ENCODE measurements around the gene PHF2. TPM values are rescaled to one million over a fixed set of nuclear protein-coding genes. Genes with fewer than 3 reads are reported as not detected.

PHF2 gene
- total and polyA plus RNA-seq, 9 donors: 21.3 to 45.8 (median 36.6) TPM

DNA sequence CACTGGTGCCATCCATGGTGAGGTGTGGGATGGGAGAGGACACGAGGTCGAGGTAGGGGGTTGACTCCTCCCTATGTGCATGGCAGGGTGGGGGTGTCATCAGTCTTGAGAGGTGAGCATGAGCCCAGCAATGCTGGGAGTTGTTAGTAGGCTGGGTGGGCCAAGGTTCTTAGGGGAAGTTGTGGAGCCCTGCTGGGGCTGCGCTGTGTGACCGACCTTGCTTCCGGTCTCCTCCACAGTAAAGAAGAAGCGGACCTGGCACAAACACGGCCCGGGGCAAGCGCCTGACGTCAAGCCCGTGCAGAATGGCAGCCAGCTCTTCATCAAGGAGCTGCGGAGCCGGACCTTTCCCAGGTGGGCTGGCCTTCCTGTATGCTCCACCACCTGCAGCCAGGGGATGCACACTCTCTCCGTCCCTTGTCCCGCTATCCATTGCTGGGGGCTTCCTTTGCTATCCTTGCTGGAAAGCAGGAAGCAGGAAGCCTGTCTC lies 59.8 kb downstream of the PHF2 start:
- Histone ChIP-seq H3K4me3 (ENCODE audit: low read length) (no peak overlapping the region), H3K27ac (ENCODE audit: low read length) (no peak overlapping the region), H3K9me3 (replicated peaks; ENCODE audit: control insufficient read depth, low read depth, low read length) (peaks cover 5% of the 10 kb centered on the region), H3K27me3 (ENCODE audit: control insufficient read depth, insufficient read depth, low read length) (no peaks in the 10 kb centered on the region), H3K36me3 (ENCODE audit: control insufficient read depth, insufficient read depth, low read length) (peaks cover 67% of the 10 kb centered on the region), H3K4me1 (ENCODE audit: control insufficient read depth, insufficient read depth, low read length) (no peaks in the 10 kb centered on the region)
- WGBS (ENCODE audit: insufficient coverage): 92% methylated on average over 15 of the region's 15 CpGs
- DNase-seq: no peak

- Histone ChIP-seq H3K4me1 (ENCODE audit: control insufficient read depth, insufficient read depth, low read length) (no peaks in the 10 kb centered on the region), H3K36me3 (ENCODE audit: control insufficient read depth, insufficient read depth, low read length) (peaks cover 65% of the 10 kb centered on the region), H3K4me3 (ENCODE audit: low read length) (no peak overlapping the region), H3K27ac (ENCODE audit: low read length) (no peak overlapping the region), H3K9me3 (replicated peaks; ENCODE audit: control insufficient read depth, low read depth, low read length) (peaks cover 5% of the 10 kb centered on the region), H3K27me3 (ENCODE audit: control insufficient read depth, insufficient read depth, low read length) (no peaks in the 10 kb centered on the region)
- no peak for DNase-seq
- WGBS (ENCODE audit: insufficient coverage): 84% methylated on average over 4 of the region's 5 CpGs
Measured at GRCh38 chr9:93636667-93637066, 60.3 kb downstream of the PHF2 start.

DNA sequence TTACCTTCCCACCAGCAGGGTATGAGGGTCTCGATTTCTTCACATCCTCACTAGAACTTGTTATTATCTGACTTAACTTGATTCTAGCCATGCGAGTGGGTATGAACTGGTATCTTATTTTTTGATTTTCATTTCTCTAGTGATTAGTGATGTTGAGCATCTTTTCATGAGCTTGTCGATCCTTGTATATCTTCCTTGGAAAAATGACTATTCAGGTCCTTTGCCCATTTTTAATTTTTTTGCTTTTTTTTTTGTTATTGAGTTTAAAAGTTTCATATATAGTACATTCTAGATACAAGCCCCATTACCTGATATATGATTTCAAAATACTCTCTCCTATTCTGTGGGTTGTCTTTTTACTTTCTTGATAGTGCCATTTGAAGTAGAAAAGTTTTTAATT lies 61.5 kb downstream of the PHF2 start:
- DNase-seq: no peak
- H3K36me3 ChIP-seq (ENCODE audit: control insufficient read depth, insufficient read depth, low read length): peaks cover 55% of the 10 kb centered on the region
- H3K27me3 ChIP-seq (ENCODE audit: control insufficient read depth, insufficient read depth, low read length): no peaks in the 10 kb centered on the region
- H3K4me1 ChIP-seq (ENCODE audit: control insufficient read depth, insufficient read depth, low read length): peaks cover under 1% of the 10 kb centered on the region
- WGBS (ENCODE audit: insufficient coverage): no CpG with 5 or more reads among the region's 3 CpGs
- H3K27ac ChIP-seq (ENCODE audit: low read length): no peak overlapping the region
- H3K4me3 ChIP-seq (ENCODE audit: low read length): no peak overlapping the region
- peaks cover 5% of the 10 kb centered on the region for H3K9me3 ChIP-seq (replicated peaks; ENCODE audit: control insufficient read depth, low read depth, low read length)

DNA sequence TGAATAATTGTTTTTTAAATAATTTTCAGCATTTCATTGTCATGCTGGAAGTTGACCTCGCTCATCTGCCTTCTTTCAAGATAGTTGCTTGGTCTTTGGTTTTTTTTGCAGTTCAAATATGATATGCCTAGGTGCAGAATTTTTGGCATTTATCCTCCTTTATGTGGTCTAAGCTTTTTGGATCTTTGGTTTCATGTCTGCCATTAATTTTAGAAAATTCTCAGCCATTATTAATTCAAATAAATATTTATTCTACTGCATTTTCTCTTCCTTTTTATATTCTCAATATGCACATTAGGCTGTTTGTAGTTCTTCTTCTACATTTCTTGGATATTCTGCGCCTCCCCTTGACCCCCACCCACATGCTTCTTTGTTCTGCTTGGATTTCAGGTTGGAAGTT lies 63.6 kb downstream of the PHF2 start:
- Histone ChIP-seq H3K9me3 (replicated peaks; ENCODE audit: control insufficient read depth, low read depth, low read length) (peaks cover 5% of the 10 kb centered on the region), H3K27ac (ENCODE audit: low read length) (no peak overlapping the region), H3K4me3 (ENCODE audit: low read length) (no peak overlapping the region), H3K4me1 (ENCODE audit: control insufficient read depth, insufficient read depth, low read length) (peaks cover 14% of the 10 kb centered on the region), H3K27me3 (ENCODE audit: control insufficient read depth, insufficient read depth, low read length) (no peaks in the 10 kb centered on the region), H3K36me3 (ENCODE audit: control insufficient read depth, insufficient read depth, low read length) (peaks cover 45% of the 10 kb centered on the region)
- WGBS (ENCODE audit: insufficient coverage): no CpG with 5 or more reads among the region's 2 CpGs
- no peak for DNase-seq

DNA sequence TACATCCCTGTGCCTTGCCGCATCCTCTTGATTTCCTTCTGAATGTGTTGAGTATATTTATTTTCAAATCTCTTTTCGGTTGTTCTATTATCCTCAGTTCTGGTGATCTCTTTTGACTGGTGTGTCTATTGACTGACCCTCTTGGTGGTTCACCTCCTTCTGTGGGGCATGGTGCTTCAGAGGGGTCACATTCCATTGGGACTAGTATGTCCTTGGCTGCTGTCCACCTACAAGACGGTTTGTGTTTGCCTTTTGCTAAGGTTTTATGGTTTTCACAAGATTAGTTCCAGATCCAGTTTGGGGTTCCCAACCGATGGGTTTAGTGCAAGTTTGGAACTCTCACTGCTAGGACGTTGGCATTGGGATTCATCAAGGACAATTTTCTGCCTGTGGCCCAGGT lies 66.6 kb downstream of the PHF2 start:
- no peak overlapping the region for H3K4me3 ChIP-seq (ENCODE audit: low read length)
- H3K9me3 ChIP-seq (replicated peaks; ENCODE audit: control insufficient read depth, low read depth, low read length): no peaks in the 10 kb centered on the region
- DNase-seq: no peak
- H3K4me1 ChIP-seq (ENCODE audit: control insufficient read depth, insufficient read depth, low read length): peaks cover 14% of the 10 kb centered on the region
- H3K36me3 ChIP-seq (ENCODE audit: control insufficient read depth, insufficient read depth, low read length): peaks cover 41% of the 10 kb centered on the region
- H3K27me3 ChIP-seq (ENCODE audit: control insufficient read depth, insufficient read depth, low read length): no peaks in the 10 kb centered on the region
- H3K27ac ChIP-seq (ENCODE audit: low read length): no peak overlapping the region
- 60% methylated on average over 3 of the region's 5 CpGs for WGBS (ENCODE audit: insufficient coverage)

- H3K9me3 ChIP-seq (replicated peaks; ENCODE audit: control insufficient read depth, low read depth, low read length): no peaks in the 10 kb centered on the region
- H3K36me3 ChIP-seq (ENCODE audit: control insufficient read depth, insufficient read depth, low read length): peaks cover 48% of the 10 kb centered on the region
- 76% methylated on average over 12 of the region's 12 CpGs for WGBS (ENCODE audit: insufficient coverage)
- no peaks in the 10 kb centered on the region for H3K27me3 ChIP-seq (ENCODE audit: control insufficient read depth, insufficient read depth, low read length)
- peaks cover 14% of the 10 kb centered on the region for H3K4me1 ChIP-seq (ENCODE audit: control insufficient read depth, insufficient read depth, low read length)
- H3K27ac ChIP-seq (ENCODE audit: low read length): peak overlapping the region; percentile 31
- H3K4me3 ChIP-seq (ENCODE audit: low read length): no peak overlapping the region
- peak; percentile 77 for DNase-seq
Measured at GRCh38 chr9:93644397-93645088, 68.2 kb downstream of the PHF2 start.

DNA sequence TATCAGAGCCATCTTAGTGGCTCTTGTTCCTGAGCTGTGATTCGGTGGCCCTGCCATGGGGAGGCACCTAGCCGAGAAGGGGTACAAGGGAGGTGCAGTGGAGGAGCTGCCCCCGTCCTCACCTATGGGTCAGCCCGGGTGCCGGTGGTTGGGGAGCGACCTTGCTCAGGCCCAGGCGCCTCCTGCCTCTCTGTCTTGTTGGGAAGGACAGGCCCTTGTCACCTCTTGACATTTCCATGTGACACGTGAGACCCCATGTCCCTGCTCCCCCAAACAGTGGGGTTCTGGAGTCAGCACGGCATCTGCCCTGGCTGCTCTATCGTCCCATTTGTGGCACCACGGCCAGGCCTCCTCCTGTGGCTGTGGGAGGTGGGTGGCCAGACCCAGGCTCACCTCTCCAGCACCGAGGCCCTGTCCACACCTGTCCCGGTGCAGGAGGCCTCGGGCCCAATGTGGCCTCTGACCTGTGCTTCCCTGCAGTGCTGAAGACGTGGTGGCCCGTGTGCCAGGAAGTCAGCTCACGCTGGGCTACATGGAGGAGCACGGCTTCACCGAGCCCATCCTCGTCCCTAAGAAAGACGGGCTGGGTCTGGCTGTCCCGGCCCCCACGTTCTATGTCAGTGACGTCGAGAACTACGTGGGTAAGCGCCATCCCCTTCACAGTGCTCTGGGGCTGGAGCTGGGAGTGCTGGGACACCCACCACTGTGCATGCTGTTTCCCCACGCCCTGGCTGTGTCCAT lies 68.9 kb downstream of the PHF2 start:
- no peaks in the 10 kb centered on the region for H3K9me3 ChIP-seq (replicated peaks; ENCODE audit: control insufficient read depth, low read depth, low read length)
- peaks cover 53% of the 10 kb centered on the region for H3K36me3 ChIP-seq (ENCODE audit: control insufficient read depth, insufficient read depth, low read length)
- WGBS (ENCODE audit: insufficient coverage): 92% methylated on average over 26 of the region's 28 CpGs
- H3K4me1 ChIP-seq (ENCODE audit: control insufficient read depth, insufficient read depth, low read length): peaks cover 14% of the 10 kb centered on the region
- H3K4me3 ChIP-seq (ENCODE audit: low read length): no peak overlapping the region
- no peak for DNase-seq
- H3K27ac ChIP-seq (ENCODE audit: low read length): no peak overlapping the region
- no peaks in the 10 kb centered on the region for H3K27me3 ChIP-seq (ENCODE audit: control insufficient read depth, insufficient read depth, low read length)

- Histone ChIP-seq H3K4me1 (ENCODE audit: control insufficient read depth, insufficient read depth, low read length) (peaks cover 14% of the 10 kb centered on the region), H3K36me3 (ENCODE audit: control insufficient read depth, insufficient read depth, low read length) (peaks cover 60% of the 10 kb centered on the region), H3K27ac (ENCODE audit: low read length) (no peak overlapping the region), H3K4me3 (ENCODE audit: low read length) (no peak overlapping the region), H3K9me3 (replicated peaks; ENCODE audit: control insufficient read depth, low read depth, low read length) (no peaks in the 10 kb centered on the region), H3K27me3 (ENCODE audit: control insufficient read depth, insufficient read depth, low read length) (no peaks in the 10 kb centered on the region)
- DNase-seq: no peak
- WGBS (ENCODE audit: insufficient coverage): 94% methylated on average over 9 of the region's 12 CpGs
Measured at GRCh38 chr9:93645921-93646639, 69.7 kb downstream of the PHF2 start.

DNA sequence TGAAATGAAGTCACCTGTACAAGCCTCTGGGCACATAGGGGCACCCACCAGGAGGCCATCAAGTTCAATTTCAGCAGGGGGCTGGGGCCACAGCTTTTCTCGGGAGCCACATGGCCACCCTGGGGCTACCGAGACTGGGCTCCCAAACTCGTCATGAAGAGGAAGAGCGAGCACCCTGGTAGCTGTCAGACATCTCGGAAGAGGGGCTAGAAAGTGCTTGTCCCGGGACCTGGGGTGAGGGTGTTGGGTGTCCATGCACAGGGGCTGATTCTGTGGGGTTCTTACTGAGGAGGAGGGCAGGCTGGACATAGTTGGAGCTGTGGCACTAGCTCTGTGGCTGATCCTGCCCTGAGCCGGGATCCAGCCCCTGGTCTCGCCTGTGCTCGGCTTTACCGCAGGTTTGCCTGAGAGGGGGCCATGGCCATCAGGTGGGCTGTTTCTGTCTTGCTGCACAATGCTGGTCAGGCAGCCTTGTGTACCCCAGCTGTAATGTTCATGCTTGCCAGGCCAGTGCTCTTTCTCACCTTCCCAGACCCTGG lies 70.3 kb downstream of the PHF2 start:
- peaks cover 14% of the 10 kb centered on the region for H3K4me1 ChIP-seq (ENCODE audit: control insufficient read depth, insufficient read depth, low read length)
- H3K36me3 ChIP-seq (ENCODE audit: control insufficient read depth, insufficient read depth, low read length): peaks cover 62% of the 10 kb centered on the region
- 92% methylated on average over 9 of the region's 10 CpGs for WGBS (ENCODE audit: insufficient coverage)
- H3K27me3 ChIP-seq (ENCODE audit: control insufficient read depth, insufficient read depth, low read length): no peaks in the 10 kb centered on the region
- DNase-seq: no peak
- H3K27ac ChIP-seq (ENCODE audit: low read length): no peak overlapping the region
- no peak overlapping the region for H3K4me3 ChIP-seq (ENCODE audit: low read length)
- H3K9me3 ChIP-seq (replicated peaks; ENCODE audit: control insufficient read depth, low read depth, low read length): no peaks in the 10 kb centered on the region

GRCh38 chr9:93648181-93648580 lies 71.8 kb downstream of the PHF2 start:
- DNase-seq: no peak
- H3K27me3 ChIP-seq (ENCODE audit: control insufficient read depth, insufficient read depth, low read length): no peaks in the 10 kb centered on the region
- H3K9me3 ChIP-seq (replicated peaks; ENCODE audit: control insufficient read depth, low read depth, low read length): no peaks in the 10 kb centered on the region
- no peak overlapping the region for H3K4me3 ChIP-seq (ENCODE audit: low read length)
- WGBS (ENCODE audit: insufficient coverage): 94% methylated on average over 3 of the region's 5 CpGs
- H3K27ac ChIP-seq (ENCODE audit: low read length): no peak overlapping the region
- H3K36me3 ChIP-seq (ENCODE audit: control insufficient read depth, insufficient read depth, low read length): peaks cover 70% of the 10 kb centered on the region
- H3K4me1 ChIP-seq (ENCODE audit: control insufficient read depth, insufficient read depth, low read length): peaks cover 11% of the 10 kb centered on the region

Data from muscle of leg (tissue), 11 donors.